ENCODE results near the gene NHSL2.

Gene NHSL2

GRCh38 chrX:71945237-71945805 lies 34.7 kb downstream of the NHSL2 start:
- no peak for TF ChIP-seq CTCF (IDR thresholded peaks at IDR 0.05)

- TF ChIP-seq CTCF (IDR thresholded peaks at IDR 0.05): no peak
Observed at GRCh38 chrX:71949363-71949762, 38.7 kb downstream of the NHSL2 start.

DNA sequence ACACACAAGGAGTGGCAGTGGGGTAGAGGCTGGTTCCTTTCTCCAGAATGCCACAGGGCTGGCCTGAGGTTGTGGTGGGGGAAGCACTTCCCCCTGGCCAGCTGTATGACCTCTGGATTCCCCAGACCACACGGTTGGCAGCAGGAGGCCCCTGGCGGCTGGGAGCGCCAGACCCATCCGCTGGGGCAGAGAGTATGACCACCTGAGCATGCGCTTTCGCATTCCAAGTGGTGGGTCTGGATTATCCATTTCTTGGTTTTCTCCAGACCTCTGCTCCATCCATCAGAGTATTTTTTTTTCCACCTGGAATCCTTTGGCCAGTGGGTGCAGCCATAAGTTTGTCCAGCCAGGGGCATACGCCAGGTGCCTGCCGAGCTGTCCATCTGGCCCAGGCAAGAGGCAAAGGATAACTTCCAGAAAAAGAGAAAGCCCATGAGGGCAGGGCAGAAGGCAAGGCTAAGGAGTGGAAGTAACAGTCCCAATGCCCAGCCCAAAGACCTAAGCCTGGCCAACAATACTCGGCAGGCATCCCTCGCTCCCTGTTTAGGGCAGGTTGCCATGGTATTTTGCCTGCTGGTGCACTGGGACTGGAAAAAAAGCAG lies 39.3 kb downstream of the NHSL2 start:
- TF ChIP-seq CTCF (IDR thresholded peaks at IDR 0.05): no peak

DNA sequence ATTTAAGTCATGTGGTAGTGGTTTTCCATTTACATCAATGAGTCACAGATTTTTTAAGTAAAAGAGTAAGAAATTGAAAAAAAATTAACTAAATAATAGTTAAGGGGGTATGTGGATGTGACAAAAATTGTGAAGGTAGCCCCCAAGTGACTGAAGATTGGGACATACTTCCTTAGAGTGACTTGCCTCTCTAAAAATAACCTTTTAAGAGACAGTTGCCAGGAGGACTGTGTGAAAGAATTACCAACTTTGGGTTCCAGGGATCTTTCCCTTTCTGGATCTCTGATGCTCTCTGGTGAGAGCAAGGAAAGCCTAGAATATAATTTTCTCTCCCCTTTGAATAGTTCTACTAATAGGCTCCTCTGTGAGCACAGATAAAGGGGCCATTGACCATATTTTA lies 42.7 kb downstream of the NHSL2 start:
- no peak for TF ChIP-seq CTCF (IDR thresholded peaks at IDR 0.05)

DNA sequence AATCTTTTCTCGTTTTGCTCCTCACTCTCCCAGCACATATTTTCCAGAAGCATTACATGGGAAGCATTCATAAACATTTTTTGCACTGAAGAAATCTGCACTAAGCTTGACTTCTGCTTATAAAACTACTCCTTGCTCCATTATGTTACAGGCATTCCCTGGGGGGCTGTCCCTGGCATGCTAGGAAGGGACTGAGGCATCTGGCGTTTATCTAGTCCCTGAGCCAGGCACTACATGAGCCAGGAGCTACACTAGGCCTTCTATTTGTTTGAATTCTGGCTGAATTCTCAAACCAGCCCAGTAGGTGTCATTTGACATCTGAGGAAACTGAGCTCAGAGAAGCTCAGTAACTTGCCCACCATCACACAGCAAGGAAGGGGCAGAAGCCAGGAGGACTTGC lies 43.3 kb downstream of the NHSL2 start:
- TF ChIP-seq CTCF (IDR thresholded peaks at IDR 0.05): no peak

- no peak for TF ChIP-seq CTCF (IDR thresholded peaks at IDR 0.05)
Observed at GRCh38 chrX:71954458-71954857, 43.8 kb downstream of the NHSL2 start.

GRCh38 chrX:71955530-71956120 lies 45.0 kb downstream of the NHSL2 start:
- no peak for TF ChIP-seq CTCF (IDR thresholded peaks at IDR 0.05)
